GM10248 (cell line): Measurements from ENCODE around the gene AOPEP.

ENCODE experiments used
- CTCF ChIA-PET: fragments of 300-600 bp; sonication (Branson Sonifier 250); formaldehyde crosslinking; extraction: SDS; loops from one replicate; lab custom pipeline; 2021; ENCODE audit warnings: antibody characterized with exemption; lab: Yijun Ruan, JAX
- POLR2A ChIA-PET: fragments of 350-650 bp; sonication (Branson Sonifier 250); formaldehyde crosslinking; extraction: SDS; loops from one replicate; lab custom pipeline; 2020; ENCODE audit warnings: antibody characterized with exemption; lab: Yijun Ruan, JAX
- DNase-seq: peaks from one replicate; pipeline ENCODE4 v3.0.0; 2012; ENCODE audit errors: extremely low spot score
- TF ChIP-seq, protein P1 (sequence below): IDR thresholded peaks from 2 replicates; pipeline ENCODE4 v1.5.1; 2012; ENCODE audit warnings: mild to moderate bottlenecking, low read depth; ENCODE audit errors: extremely low read depth, missing control alignments, control extremely low read depth

Gene AOPEP, protein sequence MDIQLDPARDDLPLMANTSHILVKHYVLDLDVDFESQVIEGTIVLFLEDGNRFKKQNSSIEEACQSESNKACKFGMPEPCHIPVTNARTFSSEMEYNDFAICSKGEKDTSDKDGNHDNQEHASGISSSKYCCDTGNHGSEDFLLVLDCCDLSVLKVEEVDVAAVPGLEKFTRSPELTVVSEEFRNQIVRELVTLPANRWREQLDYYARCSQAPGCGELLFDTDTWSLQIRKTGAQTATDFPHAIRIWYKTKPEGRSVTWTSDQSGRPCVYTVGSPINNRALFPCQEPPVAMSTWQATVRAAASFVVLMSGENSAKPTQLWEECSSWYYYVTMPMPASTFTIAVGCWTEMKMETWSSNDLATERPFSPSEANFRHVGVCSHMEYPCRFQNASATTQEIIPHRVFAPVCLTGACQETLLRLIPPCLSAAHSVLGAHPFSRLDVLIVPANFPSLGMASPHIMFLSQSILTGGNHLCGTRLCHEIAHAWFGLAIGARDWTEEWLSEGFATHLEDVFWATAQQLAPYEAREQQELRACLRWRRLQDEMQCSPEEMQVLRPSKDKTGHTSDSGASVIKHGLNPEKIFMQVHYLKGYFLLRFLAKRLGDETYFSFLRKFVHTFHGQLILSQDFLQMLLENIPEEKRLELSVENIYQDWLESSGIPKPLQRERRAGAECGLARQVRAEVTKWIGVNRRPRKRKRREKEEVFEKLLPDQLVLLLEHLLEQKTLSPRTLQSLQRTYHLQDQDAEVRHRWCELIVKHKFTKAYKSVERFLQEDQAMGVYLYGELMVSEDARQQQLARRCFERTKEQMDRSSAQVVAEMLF

DNA sequence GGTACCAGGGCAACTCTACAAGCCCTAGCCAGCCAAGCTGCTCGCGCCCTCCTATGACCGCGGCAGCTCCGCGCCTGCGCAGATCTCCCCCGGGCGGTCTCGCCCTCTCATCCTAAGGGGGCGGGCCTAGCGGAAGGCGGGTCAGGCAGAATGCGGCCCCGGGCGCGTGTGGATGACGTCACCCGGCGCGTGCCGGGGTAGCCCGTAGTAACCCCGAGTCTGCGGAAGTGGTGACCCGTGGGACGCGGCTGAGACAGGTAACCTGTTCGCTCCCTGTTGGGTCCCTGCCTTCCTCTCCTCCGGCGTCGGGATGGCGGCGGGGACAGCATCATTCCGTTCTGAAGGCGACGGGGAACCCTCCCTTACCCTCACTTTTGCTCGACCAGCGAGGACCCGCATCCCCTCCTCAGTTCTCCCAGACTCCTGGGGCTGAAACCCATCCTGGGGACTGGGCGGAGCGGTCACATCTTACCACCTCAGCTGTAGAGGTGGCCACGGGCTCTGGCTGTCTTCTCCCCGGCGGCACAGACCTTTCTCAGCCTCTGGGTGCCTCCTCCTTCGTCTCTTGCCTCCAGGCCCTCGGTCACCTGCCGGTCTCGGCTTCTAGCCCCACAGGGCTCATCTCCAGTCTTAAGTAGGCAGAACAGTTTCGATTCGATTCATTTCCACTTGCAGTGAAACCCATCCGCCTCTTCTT lies at the start of gene AOPEP:
AOPEP (plus strand) TSS at position 205 of the 697 bp plus-strand sequence. CDS start 33,085 bp downstream, outside the sequence.
- peak; percentile 100 for DNase-seq
- ChIA-PET CTCF (interaction anchor here (0.7 to 1.4 kb wide), 4 partner anchors 11 to 405 kb away, joined by 3 read pairs; no protein-coding TSS in a partner anchor), POLR2A (no interaction called here)
- TF ChIP-seq, protein P1, sequence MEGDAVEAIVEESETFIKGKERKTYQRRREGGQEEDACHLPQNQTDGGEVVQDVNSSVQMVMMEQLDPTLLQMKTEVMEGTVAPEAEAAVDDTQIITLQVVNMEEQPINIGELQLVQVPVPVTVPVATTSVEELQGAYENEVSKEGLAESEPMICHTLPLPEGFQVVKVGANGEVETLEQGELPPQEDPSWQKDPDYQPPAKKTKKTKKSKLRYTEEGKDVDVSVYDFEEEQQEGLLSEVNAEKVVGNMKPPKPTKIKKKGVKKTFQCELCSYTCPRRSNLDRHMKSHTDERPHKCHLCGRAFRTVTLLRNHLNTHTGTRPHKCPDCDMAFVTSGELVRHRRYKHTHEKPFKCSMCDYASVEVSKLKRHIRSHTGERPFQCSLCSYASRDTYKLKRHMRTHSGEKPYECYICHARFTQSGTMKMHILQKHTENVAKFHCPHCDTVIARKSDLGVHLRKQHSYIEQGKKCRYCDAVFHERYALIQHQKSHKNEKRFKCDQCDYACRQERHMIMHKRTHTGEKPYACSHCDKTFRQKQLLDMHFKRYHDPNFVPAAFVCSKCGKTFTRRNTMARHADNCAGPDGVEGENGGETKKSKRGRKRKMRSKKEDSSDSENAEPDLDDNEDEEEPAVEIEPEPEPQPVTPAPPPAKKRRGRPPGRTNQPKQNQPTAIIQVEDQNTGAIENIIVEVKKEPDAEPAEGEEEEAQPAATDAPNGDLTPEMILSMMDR: no peak

DNA sequence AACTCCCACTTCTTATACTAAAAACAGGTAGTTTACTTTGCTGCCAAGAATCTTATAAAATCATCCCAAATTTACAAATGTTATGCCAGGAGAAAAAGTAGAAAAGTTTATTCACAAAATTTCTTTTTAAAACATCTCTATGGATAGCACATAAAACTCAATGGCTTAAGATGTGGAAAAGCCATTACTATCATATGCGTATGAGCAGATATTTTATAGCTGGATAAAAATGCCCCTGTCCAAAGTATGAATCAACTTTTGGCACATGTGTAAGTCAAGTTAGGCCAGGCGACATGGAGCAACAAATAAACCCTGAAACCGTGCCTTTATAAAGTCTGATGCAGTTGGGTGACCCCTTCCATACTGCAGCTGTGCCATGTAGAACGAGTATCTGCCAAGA lies 48.6 kb upstream of the AOPEP start:
- no peak for DNase-seq
- POLR2A ChIA-PET: no interaction called here
- TF ChIP-seq, protein P1: no peak
- CTCF ChIA-PET: interaction anchor here (8.9 kb wide), 1 partner anchor 452 kb away, joined by 282 read pairs; no protein-coding TSS in a partner anchor

DNA sequence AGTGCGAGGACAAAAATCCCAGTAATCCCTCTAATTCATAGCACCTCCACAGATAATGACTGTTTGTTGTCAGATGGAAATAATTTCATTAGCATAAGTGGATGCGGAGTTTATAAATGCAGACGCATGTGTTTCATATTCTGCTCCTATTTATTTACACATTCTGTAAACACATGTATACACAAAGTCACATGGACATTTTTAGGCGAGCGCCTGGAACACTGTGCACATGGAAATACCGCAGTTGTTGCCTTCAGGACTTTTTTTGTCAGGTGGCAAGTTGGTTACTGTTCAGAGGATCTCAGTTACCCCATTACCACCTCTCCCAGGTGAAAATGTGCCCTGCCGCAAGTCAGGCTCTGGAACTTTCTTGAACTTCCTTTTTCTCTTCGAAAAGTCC lies 46.9 kb upstream of the AOPEP start:
- ChIA-PET POLR2A (no interaction called here), CTCF (interaction anchor here (1.2 to 8.9 kb wide), 9 partner anchors 9 to 501 kb away, joined by 3 to 282 read pairs (median 10); no protein-coding TSS in a partner anchor)
- TF ChIP-seq, protein P1: no peak
- no peak for DNase-seq

DNA sequence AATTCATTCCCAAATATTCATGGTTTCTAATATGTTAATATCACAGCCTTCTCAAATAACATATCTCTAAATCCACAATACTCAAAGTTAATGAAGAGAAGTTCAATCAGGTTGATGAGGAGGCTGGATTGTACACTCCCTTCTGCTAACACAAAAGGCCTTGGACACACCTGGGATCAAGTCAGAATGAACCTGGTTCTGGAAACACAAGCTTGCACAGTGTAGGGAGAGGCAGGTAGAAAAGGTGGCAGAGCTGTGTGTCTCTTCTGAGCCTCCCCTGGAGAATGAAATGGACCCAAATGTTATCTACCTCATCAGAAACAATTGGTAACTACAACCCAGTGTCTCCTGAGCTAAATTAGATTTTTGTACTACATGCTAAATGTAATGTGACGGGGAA lies 46.5 kb upstream of the AOPEP start:
- ChIA-PET POLR2A (no interaction called here), CTCF (interaction anchor here (1.2 to 8.9 kb wide), 13 partner anchors 9 to 656 kb away, joined by 3 to 282 read pairs (median 10); no protein-coding TSS in a partner anchor)

DNA sequence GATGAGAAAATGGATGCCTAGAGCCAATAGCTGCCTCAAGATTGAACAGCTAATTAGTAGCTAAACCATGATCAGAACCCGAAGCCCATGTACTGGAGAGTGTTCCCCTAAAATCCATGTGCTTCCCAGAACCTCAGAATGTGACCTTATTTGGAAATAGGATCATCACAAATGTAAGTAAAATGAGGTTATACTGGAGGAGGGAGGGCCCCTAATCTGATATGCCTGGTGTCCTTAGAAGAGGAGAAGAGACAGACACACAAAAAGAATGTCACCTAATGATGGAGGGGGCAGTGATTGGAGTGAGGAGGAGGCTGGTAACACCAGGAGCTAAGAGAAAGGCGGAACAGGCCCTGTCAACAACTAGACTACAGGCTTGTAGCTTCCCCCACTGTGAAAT lies 45.9 kb upstream of the AOPEP start:
- POLR2A ChIA-PET: no interaction called here
- CTCF ChIA-PET: interaction anchor here (1.0 to 8.9 kb wide), 31 partner anchors 8 to 1531 kb away, joined by 3 to 282 read pairs (median 5); partner anchors contain the start of gene FBP1
- TF ChIP-seq, protein P1: no peak
- DNase-seq: no peak

More for the DNA sequence above, 46.5 kb upstream of the AOPEP start:
- TF ChIP-seq, protein P1: no peak
- DNase-seq: no peak

DNA sequence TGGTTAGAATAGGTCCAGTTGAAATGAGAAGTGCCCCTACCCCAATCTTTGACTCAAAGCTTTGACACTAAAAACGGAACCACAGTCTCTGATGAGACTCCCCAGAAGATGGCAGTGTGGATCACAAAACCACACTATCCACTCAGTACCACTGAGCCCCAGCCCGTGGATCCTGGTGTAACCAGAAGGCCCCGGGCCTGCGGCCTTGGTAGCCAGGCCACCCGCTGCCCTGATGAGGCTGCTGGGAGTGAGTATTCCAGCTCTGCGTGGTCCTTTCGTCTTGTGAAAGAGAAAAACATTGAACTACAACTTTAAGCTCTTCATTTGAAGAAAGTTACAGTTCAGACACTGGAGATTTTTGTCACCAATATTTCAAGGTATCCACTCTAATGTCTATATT lies 45.0 kb upstream of the AOPEP start:
- ChIA-PET CTCF (interaction anchor here (0.7 to 8.9 kb wide), 40 partner anchors 9 to 1530 kb away, joined by 3 to 282 read pairs (median 4); partner anchors contain the start of gene FBP1), POLR2A (no interaction called here)
- TF ChIP-seq, protein P1: peak; percentile 63
- DNase-seq: peak; percentile 70
